ENCODE results near the gene PMEPA1.

DNA sequence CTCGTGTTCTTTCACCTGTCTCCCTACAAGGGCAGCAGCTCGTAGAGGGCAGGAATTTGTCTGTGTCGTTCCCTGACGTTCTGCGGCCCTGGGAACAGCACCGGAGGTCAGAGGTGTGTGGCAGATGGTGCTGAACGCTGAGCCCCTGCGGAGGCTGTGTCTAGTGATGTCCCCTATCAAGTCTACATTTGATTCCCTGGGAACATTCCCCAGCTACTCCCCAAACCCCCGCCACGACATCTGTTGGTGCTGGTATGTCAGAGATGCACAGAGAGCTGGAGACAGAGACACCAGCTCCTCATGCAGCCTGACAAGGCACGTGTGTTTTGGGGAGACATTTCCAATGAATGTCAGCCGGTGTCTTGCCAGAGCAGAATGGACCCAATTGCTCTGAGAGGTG, 7.7 kb downstream of the PMEPA1 start:
- TF ChIP-seq, protein P1, sequence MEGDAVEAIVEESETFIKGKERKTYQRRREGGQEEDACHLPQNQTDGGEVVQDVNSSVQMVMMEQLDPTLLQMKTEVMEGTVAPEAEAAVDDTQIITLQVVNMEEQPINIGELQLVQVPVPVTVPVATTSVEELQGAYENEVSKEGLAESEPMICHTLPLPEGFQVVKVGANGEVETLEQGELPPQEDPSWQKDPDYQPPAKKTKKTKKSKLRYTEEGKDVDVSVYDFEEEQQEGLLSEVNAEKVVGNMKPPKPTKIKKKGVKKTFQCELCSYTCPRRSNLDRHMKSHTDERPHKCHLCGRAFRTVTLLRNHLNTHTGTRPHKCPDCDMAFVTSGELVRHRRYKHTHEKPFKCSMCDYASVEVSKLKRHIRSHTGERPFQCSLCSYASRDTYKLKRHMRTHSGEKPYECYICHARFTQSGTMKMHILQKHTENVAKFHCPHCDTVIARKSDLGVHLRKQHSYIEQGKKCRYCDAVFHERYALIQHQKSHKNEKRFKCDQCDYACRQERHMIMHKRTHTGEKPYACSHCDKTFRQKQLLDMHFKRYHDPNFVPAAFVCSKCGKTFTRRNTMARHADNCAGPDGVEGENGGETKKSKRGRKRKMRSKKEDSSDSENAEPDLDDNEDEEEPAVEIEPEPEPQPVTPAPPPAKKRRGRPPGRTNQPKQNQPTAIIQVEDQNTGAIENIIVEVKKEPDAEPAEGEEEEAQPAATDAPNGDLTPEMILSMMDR (IDR thresholded peaks at IDR 0.05; ENCODE audit: low read depth, low read length): no peak
- no peak for TF ChIP-seq EZH2phosphoT487 (IDR thresholded peaks at IDR 0.05; ENCODE audit: low read depth)

All from OCI-LY3 (cell line).